ENCODE results near the gene CNTNAP5.

DNA sequence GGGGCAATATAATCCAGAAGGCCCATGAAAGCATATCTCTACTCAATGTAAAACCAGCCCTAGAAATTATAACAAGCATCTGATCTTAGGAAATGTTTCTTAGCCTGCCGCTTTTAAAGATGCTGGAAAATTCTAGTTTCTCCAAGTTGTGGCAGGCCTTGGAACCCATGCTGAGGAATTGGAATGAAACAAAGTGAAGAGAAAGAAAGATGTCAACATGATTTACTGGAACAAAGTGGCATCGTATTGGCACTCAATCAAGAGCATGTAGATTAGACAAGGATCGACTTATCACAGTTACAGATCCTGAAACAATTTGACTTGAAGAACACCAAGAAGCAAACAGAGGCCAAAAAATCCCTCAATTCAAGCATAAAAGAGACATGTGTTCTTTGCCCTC, 28.7 kb downstream of the CNTNAP5 start:
- TF ChIP-seq, protein P1, sequence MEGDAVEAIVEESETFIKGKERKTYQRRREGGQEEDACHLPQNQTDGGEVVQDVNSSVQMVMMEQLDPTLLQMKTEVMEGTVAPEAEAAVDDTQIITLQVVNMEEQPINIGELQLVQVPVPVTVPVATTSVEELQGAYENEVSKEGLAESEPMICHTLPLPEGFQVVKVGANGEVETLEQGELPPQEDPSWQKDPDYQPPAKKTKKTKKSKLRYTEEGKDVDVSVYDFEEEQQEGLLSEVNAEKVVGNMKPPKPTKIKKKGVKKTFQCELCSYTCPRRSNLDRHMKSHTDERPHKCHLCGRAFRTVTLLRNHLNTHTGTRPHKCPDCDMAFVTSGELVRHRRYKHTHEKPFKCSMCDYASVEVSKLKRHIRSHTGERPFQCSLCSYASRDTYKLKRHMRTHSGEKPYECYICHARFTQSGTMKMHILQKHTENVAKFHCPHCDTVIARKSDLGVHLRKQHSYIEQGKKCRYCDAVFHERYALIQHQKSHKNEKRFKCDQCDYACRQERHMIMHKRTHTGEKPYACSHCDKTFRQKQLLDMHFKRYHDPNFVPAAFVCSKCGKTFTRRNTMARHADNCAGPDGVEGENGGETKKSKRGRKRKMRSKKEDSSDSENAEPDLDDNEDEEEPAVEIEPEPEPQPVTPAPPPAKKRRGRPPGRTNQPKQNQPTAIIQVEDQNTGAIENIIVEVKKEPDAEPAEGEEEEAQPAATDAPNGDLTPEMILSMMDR (IDR thresholded peaks at IDR 0.05 in 2 of 3, conservative IDR thresholded peaks at IDR 0.05 in 1 of 3; ENCODE audit: insufficient read depth in 2 of 3, low read depth in 1 of 3, low read length in 3 of 3) = no peak
- TF ChIP-seq ZNF24 (IDR thresholded peaks at IDR 0.05) (no peak), ZNF57 (CRISPR knock-in tag; IDR thresholded peaks at IDR 0.05) (no peak), CBX3 (IDR thresholded peaks at IDR 0.05; ENCODE audit: borderline replicate concordance in 1 of 2, low read length in 2 of 2) (no peak)

All from K562 (cell line).